Fibroblast of lung (primary cell): ENCODE data around the gene ITPR3. TPM values are rescaled to one million over a fixed set of nuclear protein-coding genes. Genes with fewer than 3 reads are reported as not detected.

Experiments used
- DNase-seq, 2 donors: peaks; one replicate each; pipeline versions ENCODE4 v3.0.0 to v3.0.0-alpha.2; 2010; ENCODE audit warnings: low read depth in 2 of 2
- H2AFZ ChIP-seq: 2 replicates; pipeline ENCODE4 v1.5.1; 2012; ENCODE audit warnings: low read length, control low read depth, inconsistent platforms
- H3K27ac ChIP-seq: 2 replicates; pipeline ENCODE4 v1.5.1; 2011; ENCODE audit warnings: low read length, control low read depth; ENCODE audit not compliant: insufficient read depth
- H3K27me3 ChIP-seq: 2 replicates; pipeline ENCODE4 v1.5.1; 2011; ENCODE audit warnings: mild to moderate bottlenecking, low read length; ENCODE audit not compliant: control insufficient read depth, insufficient read depth
- H3K36me3 ChIP-seq: 2 replicates; pipeline ENCODE4 v1.5.1; 2011; ENCODE audit warnings: low read length; ENCODE audit not compliant: control insufficient read depth, insufficient read depth
- H3K4me1 ChIP-seq: 2 replicates; pipeline ENCODE4 v1.5.1; 2011; ENCODE audit warnings: low read length; ENCODE audit not compliant: control insufficient read depth, insufficient read depth; ENCODE audit errors: extremely low read depth
- H3K4me2 ChIP-seq: 2 replicates; pipeline ENCODE4 v1.5.1; 2011; ENCODE audit warnings: low read length, control low read depth; ENCODE audit not compliant: insufficient read depth; ENCODE audit errors: extremely low read depth
- H3K4me3 ChIP-seq, 4 experiments: fragments of 200-600 bp in 1 of 4; sonication (generic) in 1 of 4; replicated peaks in 1 of 4; 2 replicates each; pipeline ENCODE4 v1.5.1; 2011 to 2016; ENCODE audit warnings: low read length in 4 of 4, low read depth in 3 of 4, mild to moderate bottlenecking in 3 of 4, control low read depth in 2 of 4, inconsistent platforms in 1 of 4, mixed read lengths in 1 of 4; ENCODE audit not compliant: insufficient read depth in 1 of 4; ENCODE audit errors: control extremely low read depth in 1 of 4
- H3K79me2 ChIP-seq: 2 replicates; pipeline ENCODE4 v1.5.1; 2012; ENCODE audit warnings: mild to moderate bottlenecking, low read length, inconsistent platforms; ENCODE audit not compliant: control insufficient read depth, insufficient read depth
- H3K9ac ChIP-seq: 2 replicates; pipeline ENCODE4 v1.5.1; 2011; ENCODE audit warnings: mild to moderate bottlenecking, low read length, control low read depth; ENCODE audit not compliant: insufficient read depth
- H3K9me3 ChIP-seq: 2 replicates; pipeline ENCODE4 v1.5.1; 2012; ENCODE audit warnings: low read depth, low read length; ENCODE audit not compliant: control insufficient read depth, insufficient read depth
- H4K20me1 ChIP-seq: 2 replicates; pipeline ENCODE4 v1.5.1; 2011; ENCODE audit warnings: low read length; ENCODE audit not compliant: control insufficient read depth, insufficient read depth; ENCODE audit errors: extremely low read depth
- EZH2 ChIP-seq: IDR thresholded peaks from 2 replicates; pipeline ENCODE4 v1.5.1; 2012; ENCODE audit warnings: low read length, control low read depth, mild to moderate bottlenecking; ENCODE audit errors: missing control alignments
- polyA plus RNA-seq, 2 donors: library from polyadenylated mRNA; depleted of rRNA in 1 of 2; stranded (reverse) in 1 of 2; unstranded in 1 of 2; fragments of >200 nt; gene quantifications; 2 replicates each; pipeline ENCODE4 v1.2.1, GENCODE V29; 2011 to 2012; ENCODE audit warnings: missing spikeins in 1 of 2
- total RNA-seq: library from RNA; depleted of rRNA; stranded (reverse); fragments of >200 nt; gene quantifications from 2 replicates; pipeline ENCODE4 v1.2.1, GENCODE V29; 2014
- TF ChIP-seq, protein P1 (sequence below), 2 donors: IDR thresholded peaks in 1 of 2; conservative IDR thresholded peaks in 1 of 2; 1 replicate in 1 of 2; 2 replicates in 1 of 2; pipeline ENCODE4 v1.5.1; 2011 to 2012; ENCODE audit warnings: low read length in 2 of 2, control low read depth in 1 of 2, inconsistent platforms in 1 of 2, low read depth in 1 of 2, mild to moderate bottlenecking in 1 of 2

ITPR3 gene
- total and polyA plus RNA-seq, 2 donors (not counting 1 experiment from before 2014, with no cell fraction given): 9.6 to 43.4 TPM

DNA sequence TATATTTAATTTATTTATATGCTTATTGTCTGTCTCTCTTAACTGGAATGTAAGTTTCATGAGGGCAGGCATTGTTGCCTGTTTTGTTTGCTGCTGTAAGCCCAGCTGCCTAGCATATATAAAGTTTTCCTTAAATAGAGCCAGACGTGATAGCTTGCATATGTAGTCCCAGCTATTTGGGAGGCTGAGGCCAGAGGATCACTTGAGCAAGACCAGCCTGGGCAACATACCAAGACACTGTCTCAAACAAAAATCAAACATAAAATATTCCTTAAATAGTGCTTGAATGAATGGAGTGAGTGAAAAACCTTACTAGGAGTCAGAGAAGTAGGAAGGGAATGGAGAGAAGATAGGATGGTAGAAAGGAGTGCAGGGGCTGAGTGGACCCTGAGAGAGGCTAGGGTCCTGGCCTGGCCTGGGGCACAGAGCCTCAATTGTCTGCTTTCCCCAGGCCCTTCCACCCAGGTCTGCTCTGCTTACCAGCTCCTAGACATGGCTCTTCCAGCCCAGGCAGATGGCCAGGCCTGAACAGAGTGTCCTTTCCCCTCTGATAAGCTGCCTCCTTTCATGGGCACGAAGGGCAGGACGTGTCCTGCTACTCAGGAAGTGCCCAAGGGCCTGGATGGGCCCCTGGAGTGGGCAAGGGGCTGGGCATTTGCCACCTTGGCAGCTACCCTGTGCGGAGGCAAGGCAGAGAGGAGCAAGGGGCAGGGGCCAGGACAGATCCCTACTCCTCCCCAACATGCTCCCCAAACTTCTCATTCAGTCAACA, 23.4 kb upstream of the ITPR3 start:
- Histone ChIP-seq H3K9me3 (no peaks in the 10 kb centered on the region), H3K4me2 (no peak overlapping the region), H3K4me1 (no peaks in the 10 kb centered on the region), H4K20me1 (no peaks in the 10 kb centered on the region), H3K79me2 (no peaks in the 10 kb centered on the region), H3K27me3 (no peaks in the 10 kb centered on the region), H3K9ac (no peak overlapping the region), H3K36me3 (no peaks in the 10 kb centered on the region), H2AFZ (no peak overlapping the region), H3K27ac (no peak overlapping the region), H3K4me3 (no peak overlapping the region)
- no peak for TF ChIP-seq EZH2
- TF ChIP-seq, protein P1, sequence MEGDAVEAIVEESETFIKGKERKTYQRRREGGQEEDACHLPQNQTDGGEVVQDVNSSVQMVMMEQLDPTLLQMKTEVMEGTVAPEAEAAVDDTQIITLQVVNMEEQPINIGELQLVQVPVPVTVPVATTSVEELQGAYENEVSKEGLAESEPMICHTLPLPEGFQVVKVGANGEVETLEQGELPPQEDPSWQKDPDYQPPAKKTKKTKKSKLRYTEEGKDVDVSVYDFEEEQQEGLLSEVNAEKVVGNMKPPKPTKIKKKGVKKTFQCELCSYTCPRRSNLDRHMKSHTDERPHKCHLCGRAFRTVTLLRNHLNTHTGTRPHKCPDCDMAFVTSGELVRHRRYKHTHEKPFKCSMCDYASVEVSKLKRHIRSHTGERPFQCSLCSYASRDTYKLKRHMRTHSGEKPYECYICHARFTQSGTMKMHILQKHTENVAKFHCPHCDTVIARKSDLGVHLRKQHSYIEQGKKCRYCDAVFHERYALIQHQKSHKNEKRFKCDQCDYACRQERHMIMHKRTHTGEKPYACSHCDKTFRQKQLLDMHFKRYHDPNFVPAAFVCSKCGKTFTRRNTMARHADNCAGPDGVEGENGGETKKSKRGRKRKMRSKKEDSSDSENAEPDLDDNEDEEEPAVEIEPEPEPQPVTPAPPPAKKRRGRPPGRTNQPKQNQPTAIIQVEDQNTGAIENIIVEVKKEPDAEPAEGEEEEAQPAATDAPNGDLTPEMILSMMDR (conservative IDR thresholded peaks at IDR 0.05 in 1 of 2, IDR thresholded peaks at IDR 0.05 in 1 of 2; ENCODE audit: low read depth in 1 of 2, low read length in 2 of 2): no peak
- peak in 1 of 2 donors; percentile 46 for DNase-seq

DNA sequence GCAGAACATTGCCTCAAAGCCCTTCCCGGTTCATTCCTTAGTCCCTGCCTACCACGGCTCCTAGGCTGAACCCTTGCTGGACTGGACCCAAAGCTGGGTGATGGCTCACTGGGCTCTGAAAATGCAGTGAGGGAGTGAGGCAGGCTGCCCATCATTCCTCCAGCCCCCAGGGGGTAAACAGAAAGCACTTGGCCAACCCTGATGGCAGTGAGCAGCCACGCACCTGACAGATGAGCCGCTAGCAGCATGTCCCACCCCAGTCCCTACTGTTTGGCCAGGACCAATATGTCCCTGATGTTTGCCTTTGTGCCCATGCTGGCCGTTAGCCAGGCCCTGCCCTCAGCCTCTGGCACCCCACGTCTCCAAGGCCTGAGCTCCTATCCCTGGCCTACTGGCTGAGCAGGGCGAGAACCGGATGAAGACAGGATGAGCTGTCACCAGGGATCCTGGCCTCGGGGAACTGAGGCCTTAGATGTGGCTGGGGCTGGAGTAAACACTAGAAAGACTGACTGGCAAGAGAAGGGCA, 21.6 kb upstream of the ITPR3 start:
- Histone ChIP-seq H3K36me3 (no peaks in the 10 kb centered on the region), H3K9ac (no peak overlapping the region), H3K4me3 (no peak overlapping the region), H4K20me1 (no peaks in the 10 kb centered on the region), H3K4me1 (no peaks in the 10 kb centered on the region), H2AFZ (no peak overlapping the region), H3K27ac (no peak overlapping the region), H3K4me2 (no peak overlapping the region), H3K9me3 (no peaks in the 10 kb centered on the region), H3K27me3 (no peaks in the 10 kb centered on the region), H3K79me2 (no peaks in the 10 kb centered on the region)
- TF ChIP-seq EZH2: no peak
- TF ChIP-seq, protein P1 (conservative IDR thresholded peaks at IDR 0.05 in 1 of 2, IDR thresholded peaks at IDR 0.05 in 1 of 2; ENCODE audit: low read depth in 1 of 2, low read length in 2 of 2): no peak
- DNase-seq: no peak

DNA sequence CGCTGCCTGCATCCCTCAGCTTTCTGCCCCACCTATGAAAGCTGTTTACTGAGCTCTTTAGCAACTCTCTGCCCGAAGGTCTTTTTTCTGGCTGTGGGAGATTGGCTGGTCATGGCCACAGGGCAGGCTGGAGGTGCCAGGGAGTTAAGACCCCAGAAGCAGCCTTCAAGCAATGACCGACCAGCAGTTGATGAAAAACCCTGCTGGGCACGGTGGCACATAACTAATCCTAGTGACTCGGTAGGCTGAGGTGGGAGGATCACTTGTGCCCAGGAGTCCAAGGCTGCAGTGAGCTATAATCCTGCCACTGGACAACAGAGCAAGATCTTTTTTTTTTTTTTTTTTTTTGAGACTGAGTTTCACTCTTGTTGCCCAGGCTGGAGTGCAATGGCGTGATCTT, 20.4 kb upstream of the ITPR3 start:
- Histone ChIP-seq H3K4me2 (no peak overlapping the region), H2AFZ (no peak overlapping the region), H3K9ac (no peak overlapping the region), H3K27ac (no peak overlapping the region), H3K9me3 (no peaks in the 10 kb centered on the region), H3K4me3 (no peak overlapping the region), H3K79me2 (no peaks in the 10 kb centered on the region), H3K4me1 (no peaks in the 10 kb centered on the region), H3K27me3 (no peaks in the 10 kb centered on the region), H3K36me3 (no peaks in the 10 kb centered on the region), H4K20me1 (no peaks in the 10 kb centered on the region)
- no peak for TF ChIP-seq EZH2
- TF ChIP-seq, protein P1 (conservative IDR thresholded peaks at IDR 0.05 in 1 of 2, IDR thresholded peaks at IDR 0.05 in 1 of 2; ENCODE audit: low read depth in 1 of 2, low read length in 2 of 2): no peak
- DNase-seq: no peak
